SK-N-DZ (cell line): Measurements from ENCODE around the gene CGGBP1.
"Not testable (repeated sequence)": the region's sequence is repeated elsewhere in the genome, so short reads cannot be mapped to it uniquely, and the experiment has no call there.

ENCODE experiments used
- DNase-seq: peaks from one replicate; pipeline ENCODE4 v3.0.0-alpha.2; 2015; ENCODE audit warnings: low spot score

CGGBP1 gene

DNA sequence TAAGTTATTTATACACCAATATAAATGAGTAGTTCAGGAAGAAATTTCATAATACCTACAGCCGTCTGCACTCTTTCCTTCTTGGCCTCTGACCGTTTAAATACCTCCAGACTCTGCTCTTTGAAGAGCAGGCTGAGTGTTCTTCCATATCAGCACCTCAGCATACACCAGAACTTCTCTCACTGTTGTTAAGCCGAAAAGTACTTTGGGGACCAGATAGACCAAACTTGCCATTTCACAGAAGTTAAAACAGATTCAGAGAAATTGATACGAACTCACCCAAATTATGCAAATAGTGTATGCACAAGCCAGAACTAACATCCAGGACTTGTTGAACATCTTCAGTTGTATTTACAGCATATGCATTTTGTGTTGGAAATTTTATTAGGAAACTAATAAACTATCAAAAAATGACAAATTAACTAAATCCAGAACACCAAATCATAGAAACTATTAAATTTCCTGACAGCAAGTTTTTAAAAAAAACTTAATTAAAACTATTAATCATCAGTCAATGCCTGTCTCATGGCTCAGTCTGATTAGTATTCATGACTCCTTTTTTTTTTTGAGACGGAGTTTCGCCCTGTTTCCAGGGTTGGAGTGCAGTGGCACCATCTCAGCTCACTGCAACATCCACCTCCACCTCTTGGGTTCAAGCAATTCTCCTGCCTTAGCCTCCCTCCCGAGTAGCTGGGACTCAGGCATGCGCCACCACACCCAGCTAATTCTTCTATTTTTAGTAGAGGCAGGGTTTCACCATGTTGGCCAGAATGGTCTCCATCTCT is 24.1 kb downstream of the CGGBP1 start:
- DNase-seq = no peak

- no peak for DNase-seq
Observed at GRCh38 chr3:88033808-88034207, 25.0 kb downstream of the CGGBP1 start.

DNA sequence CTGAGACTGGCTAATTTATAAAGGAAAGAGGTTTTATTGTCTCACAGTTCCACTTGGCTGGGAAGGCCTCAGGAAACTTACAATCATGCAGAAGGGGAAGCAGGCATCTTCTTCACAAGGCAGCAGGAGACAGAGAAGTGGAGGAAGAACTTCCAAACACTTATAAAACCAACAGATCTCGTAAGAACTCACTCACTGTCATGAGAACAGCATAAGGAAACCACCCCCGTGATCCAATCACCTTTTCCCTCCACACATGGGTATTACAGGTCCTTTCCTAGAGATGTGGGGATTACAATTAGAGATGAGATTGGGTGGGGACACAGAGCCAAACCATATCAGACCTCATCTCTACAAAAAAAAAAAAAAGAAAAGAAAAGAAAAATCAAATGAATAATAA is 25.7 kb downstream of the CGGBP1 start:
- no peak for DNase-seq

GRCh38 chr3:88032245-88032644 is 26.6 kb downstream of the CGGBP1 start:
- no peak for DNase-seq

- no peak for DNase-seq
Observed at GRCh38 chr3:88031642-88032077, 27.1 kb downstream of the CGGBP1 start.

DNA sequence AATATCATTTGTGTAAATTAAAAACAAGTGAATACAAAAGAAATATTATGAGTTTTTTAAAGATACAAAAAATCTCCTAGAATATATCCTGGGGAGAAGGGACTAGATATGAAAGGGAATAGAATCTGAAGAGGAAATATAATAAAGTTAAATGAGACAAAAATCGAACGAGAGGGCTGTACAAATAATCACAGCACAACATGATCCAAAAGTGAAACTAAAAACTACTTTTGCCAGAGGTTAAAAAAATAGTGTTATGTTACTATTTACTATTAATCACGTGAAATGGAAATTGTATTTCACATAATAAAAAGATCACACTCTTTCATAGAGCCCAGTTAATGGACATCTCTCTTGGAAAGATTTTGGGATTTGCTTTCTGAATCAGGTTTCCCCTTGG is 28.6 kb downstream of the CGGBP1 start:
- DNase-seq = no peak

- DNase-seq = no peak
Observed at GRCh38 chr3:88028876-88029275, 29.9 kb downstream of the CGGBP1 start.

- no peak for DNase-seq
Observed at GRCh38 chr3:88025001-88025552, 33.7 kb downstream of the CGGBP1 start.

GRCh38 chr3:88019024-88019423 is 39.8 kb downstream of the CGGBP1 start:
- DNase-seq = no peak

- DNase-seq = not testable (repeated sequence)
Observed at GRCh38 chr3:88015656-88016055, 43.1 kb downstream of the CGGBP1 start.

DNA sequence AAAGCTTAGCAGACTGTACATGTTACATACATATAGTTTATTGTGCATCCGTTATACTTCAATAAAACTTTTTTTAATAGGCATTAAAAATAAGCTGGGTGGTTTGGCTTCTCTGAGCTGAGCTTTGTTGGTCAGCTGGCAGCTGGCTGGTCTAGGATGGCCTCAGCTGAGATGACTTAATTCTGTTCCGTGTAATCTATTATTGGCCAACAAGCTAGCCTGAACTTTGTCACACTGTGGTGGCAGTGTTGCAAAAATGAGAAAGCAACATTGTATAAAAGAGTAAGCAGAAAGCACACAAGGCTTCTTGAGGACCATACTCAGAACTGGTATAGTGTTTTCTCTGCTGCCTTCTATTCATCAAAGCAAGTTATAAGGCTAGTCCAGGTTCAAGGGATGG is 45.2 kb downstream of the CGGBP1 start:
- no peak for DNase-seq

- DNase-seq = no peak
Observed at GRCh38 chr3:88010810-88011209, 48.0 kb downstream of the CGGBP1 start.

DNA sequence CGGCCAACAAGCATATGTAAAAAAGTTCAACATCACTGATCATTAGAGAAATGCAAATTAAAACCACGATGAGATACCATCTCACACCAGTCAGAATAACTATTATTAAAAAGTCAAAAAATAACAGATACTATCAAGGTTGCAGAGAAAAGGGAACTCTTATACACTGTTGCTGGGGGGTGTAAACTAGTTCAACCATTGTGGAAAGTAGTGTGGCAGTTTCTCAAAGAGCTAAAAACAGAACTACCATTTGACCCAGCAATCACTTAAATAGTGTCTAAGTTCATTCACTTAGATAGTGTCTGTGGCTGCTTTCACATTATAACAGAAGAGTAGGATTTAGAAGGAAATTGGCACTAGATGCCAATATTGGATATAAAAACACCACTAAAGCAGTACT is 49.7 kb downstream of the CGGBP1 start:
- DNase-seq = no peak

GRCh38 chr3:88005066-88005465 is 53.7 kb downstream of the CGGBP1 start:
- no peak for DNase-seq

DNA sequence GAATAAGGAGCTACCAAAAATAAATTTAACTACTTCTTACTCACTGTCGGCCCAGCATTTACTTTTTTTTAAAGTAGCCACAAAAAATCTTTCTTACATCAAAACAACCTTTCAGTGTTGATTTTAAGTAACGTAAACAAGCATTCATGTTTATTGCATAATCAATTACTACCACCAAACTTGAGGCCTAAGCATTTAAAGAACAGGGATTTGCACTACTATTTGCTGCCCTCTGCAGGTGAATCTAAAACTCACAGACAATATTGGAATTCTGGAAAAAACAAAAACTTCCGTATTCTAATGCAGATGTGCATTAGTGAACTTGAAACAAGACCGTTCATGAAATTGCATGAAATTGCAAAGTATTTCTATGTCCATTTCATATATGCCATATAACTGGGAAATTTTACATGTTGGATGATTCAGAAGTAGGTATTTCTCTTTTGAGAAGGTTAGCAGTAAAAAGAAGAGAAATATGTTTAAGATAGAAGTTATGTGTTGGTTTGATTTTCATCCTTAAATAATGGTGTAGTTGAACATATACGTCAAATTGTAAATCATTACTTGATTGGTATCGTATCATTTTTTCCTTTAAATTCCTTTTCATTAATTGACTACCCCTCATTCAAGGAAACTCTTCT is 55.6 kb downstream of the CGGBP1 start:
- DNase-seq = peak; percentile 37

DNA sequence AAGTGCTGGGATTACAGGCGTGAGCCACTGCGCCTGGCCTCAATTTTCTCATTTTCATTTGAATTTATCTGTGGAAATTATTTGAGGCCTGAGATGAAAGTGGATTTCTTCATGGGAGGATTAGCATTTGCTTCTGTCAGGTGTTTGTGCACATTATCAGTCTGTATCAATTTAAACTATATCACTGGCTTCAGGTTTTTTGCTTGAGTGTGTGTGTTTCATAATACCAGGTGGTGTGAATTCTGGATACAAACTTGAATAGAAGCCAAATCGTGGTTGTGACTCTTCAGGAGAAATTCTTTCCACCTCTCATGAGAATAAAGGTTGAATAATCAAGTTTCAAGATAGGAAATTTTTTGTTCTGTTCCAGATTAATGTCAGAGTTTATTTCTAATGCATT is 56.4 kb downstream of the CGGBP1 start:
- DNase-seq = no peak
